NCI-H1930 (cell line): ENCODE measurements around the gene TMEM167B.
"Not testable (repeated sequence)": the region's sequence is repeated elsewhere in the genome, so short reads cannot be mapped to it uniquely, and the experiment has no call there.

ENCODE experiments used
- DNase-seq, 2 experiments: peaks; one replicate each; lab custom pipeline; 2025; lab: John Stamatoyannopoulos, UW

Gene TMEM167B

DNA sequence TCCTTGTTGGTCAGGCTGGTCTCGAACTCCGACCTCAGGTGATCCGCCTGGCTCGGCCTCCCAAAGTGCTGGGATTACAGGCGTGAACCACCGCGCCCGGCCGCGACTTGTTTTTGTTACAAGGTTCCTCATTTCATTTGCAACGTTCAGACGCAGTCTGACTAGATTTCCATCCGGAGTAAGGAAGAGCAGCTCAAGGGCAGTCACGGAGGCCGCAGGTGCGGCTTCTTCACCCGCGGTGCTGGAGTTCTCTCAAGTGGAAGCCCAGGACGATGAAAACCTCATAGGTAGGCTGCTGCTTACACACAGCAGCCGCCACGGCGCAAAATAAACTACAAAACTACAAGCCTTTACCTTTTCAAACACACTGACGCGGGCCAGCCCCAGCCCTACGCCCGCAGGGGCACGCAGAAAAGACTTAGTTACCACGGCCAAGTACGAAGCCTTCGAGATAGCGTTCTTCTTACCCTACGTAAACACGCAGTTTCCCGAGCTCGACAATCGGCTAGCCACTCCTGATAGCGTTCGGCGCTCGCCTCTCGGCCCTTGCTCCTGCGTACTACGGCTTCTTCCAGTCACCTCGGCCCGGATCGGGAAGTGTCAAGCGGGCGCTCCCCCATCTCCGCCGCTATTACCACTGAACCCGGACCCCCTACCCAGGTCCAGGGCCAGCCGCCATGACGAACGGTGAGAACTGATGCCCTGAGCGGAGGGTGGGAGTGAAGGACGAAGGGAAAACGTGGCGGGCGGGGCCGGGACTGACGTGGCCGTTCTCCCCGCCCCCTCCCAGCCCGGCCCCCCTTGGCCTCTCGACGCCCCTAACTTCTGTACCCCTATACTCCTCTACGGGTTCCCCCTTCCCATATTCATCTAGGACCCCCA, at the start of gene TMEM167B:
TMEM167B (plus strand) TSS at position 569 of the 882 bp plus-strand sequence; CDS start at position 678, 109 bp downstream.
- peak; percentile 70 to 87 for DNase-seq

- DNase-seq, result no peak
These were observed 49.5 kb upstream of the TMEM167B start for GRCh38 chr1:109040989-109041620.

- peak; percentile 86 to 88 for DNase-seq
These were observed 48.7 kb upstream of the TMEM167B start, which contains the start of gene WDR47 for GRCh38 chr1:109041621-109042468. WDR47 (minus strand) TSS chr1:109042102; CDS start chr1:109023512, 18,590 bp downstream.

DNA sequence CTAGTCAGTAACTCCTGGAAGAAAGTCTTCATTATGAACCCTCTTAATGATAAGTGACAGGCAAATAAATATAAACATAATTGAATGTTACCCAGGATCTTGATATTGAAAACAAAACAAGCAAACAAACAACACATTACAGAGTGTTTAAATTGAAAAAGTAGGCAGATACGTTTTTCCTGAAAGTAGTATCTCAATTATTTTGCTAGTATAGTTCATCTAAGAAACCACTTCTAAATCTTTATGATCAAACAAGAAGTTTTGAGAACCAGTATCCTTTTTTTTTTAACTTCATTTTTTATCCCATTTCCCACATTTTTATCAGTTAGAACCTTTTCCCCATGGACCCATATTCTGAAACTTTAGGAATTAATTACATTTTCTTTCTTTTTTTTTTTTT, 45.0 kb upstream of the TMEM167B start:
- no peak for DNase-seq

GRCh38 chr1:109046671-109047070, 43.9 kb upstream of the TMEM167B start:
- no peak for DNase-seq

DNA sequence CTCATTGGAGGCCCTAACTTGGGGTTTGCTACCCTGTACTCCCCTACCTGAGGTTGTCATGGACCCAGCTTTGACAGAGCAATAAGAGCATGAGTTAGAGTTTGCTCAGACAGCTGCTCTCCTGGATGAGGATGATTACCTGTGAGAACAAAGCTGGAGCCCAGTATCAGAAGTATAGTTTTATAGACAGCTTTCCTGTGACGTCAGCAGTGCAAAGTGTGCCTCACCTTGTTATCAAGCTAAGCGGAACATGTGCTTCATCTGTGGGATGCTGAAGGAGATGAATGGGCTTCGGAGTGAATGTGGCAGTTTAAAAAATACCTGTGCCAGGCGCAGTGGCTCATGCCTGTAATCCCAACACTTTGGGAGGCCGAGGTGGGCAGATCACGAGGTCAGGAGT, 43.2 kb upstream of the TMEM167B start:
- DNase-seq, result no peak

- DNase-seq, result no peak
These were observed 42.2 kb upstream of the TMEM167B start for GRCh38 chr1:109048335-109048734.

GRCh38 chr1:109050228-109050995, 40.2 kb upstream of the TMEM167B start:
- no peak for DNase-seq

GRCh38 chr1:109052145-109052544, 38.4 kb upstream of the TMEM167B start:
- not testable (repeated sequence) for DNase-seq

- no peak for DNase-seq
These were observed 34.5 kb upstream of the TMEM167B start for GRCh38 chr1:109056064-109056463.

- no peak for DNase-seq
These were observed 31.5 kb upstream of the TMEM167B start for GRCh38 chr1:109059026-109059425.

DNA sequence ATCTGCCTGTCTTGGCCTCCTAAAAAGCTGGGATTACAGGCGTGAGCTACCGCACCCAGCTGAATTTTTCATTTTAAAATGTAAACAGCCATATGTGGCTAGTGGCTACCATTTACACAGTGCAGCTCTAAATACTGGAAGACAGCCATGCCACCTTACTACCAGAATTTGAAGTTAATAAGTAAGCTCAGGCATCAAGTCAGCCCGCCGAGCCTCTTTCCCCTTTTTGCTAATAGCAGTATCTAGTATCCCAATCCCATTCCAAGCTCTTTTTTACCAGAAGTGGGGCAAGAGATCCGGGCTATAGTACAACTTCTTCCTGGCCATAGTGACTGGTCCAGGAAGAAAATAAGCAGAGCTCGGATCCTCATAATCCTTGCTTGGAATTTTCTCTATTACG, 29.9 kb upstream of the TMEM167B start:
- DNase-seq, result no peak

- no peak for DNase-seq
These were observed 29.4 kb upstream of the TMEM167B start for GRCh38 chr1:109061183-109061582.

- DNase-seq, result no peak
These were observed 25.4 kb upstream of the TMEM167B start for GRCh38 chr1:109065137-109065536.

- no peak for DNase-seq
These were observed 22.7 kb upstream of the TMEM167B start for GRCh38 chr1:109067883-109068282.

DNA sequence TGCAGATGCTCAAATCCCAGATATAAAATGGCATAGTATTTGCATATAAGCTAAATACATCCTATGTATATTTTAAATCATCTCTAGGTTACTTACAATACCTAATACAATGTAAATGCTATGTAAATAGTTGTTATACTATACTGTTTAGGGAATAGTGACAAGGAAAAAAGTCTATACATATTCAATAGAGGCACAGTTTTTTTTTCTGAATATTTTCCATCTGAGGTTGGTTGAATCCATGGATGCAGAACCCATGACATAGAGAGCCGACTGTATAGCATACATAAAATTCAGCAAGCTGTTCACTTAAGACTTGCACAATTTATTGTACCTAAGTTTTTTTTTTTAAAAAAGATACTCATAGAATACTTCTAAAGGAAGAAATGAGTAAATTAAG, 21.3 kb upstream of the TMEM167B start:
- no peak for DNase-seq

- peak; percentile 92 to 93 for DNase-seq
These were observed 14.8 kb upstream of the TMEM167B start, which contains the start of gene TAF13 for GRCh38 chr1:109075531-109076490. TAF13 (minus strand) TSS chr1:109076003; CDS start chr1:109075947, 56 bp downstream.

GRCh38 chr1:109078317-109078716, 12.2 kb upstream of the TMEM167B start:
- no peak for DNase-seq

- no peak for DNase-seq
These were observed 11.3 kb upstream of the TMEM167B start for GRCh38 chr1:109079240-109079622.

GRCh38 chr1:109080441-109081082, 10.0 kb upstream of the TMEM167B start:
- DNase-seq, result no peak
